Stimulated activated CD4-positive, alpha-beta T cell treated with anti-CD3 and anti-CD28 coated beads, Interleukin-12 subunit alpha, Interleukin-12 subunit beta, amount 100 ng/mL, for 24 hours (primary cell): ENCODE measurements around the gene KCNQ5.

ENCODE experiments used
- DNase-seq, 2 experiments: peaks; one replicate each; pipeline ENCODE4 v3.0.0-alpha.2; 2020; ENCODE audit warnings: low read depth in 2 of 2

The KCNQ5 gene

GRCh38 chr6:73054958-73055357 lies 433.1 kb downstream of the KCNQ5 start:
- DNase-seq: no peak

GRCh38 chr6:73058736-73059135 lies 436.9 kb downstream of the KCNQ5 start:
- no peak for DNase-seq

- no peak for DNase-seq
Measured at GRCh38 chr6:73062130-73062529, 440.3 kb downstream of the KCNQ5 start.

GRCh38 chr6:73062837-73063236 lies 441.0 kb downstream of the KCNQ5 start:
- no peak for DNase-seq

- DNase-seq: no peak
Measured at GRCh38 chr6:73064266-73064665, 442.4 kb downstream of the KCNQ5 start.

GRCh38 chr6:73073238-73073637 lies 451.4 kb downstream of the KCNQ5 start:
- DNase-seq: no peak

- no peak for DNase-seq
Measured at GRCh38 chr6:73074175-73074574, 452.3 kb downstream of the KCNQ5 start.

- DNase-seq: no peak
Measured at GRCh38 chr6:73076211-73076954, 454.5 kb downstream of the KCNQ5 start.

- DNase-seq: no peak
Measured at GRCh38 chr6:73078333-73078862, 456.5 kb downstream of the KCNQ5 start.

- no peak for DNase-seq
Measured at GRCh38 chr6:73078908-73079610, 457.2 kb downstream of the KCNQ5 start.

- no peak for DNase-seq
Measured at GRCh38 chr6:73079611-73079955, 457.7 kb downstream of the KCNQ5 start.

- no peak for DNase-seq
Measured at GRCh38 chr6:73079978-73080377, 458.1 kb downstream of the KCNQ5 start.

- DNase-seq: no peak
Measured at GRCh38 chr6:73081955-73082354, 460.1 kb downstream of the KCNQ5 start.

- DNase-seq: no peak
Measured at GRCh38 chr6:73083886-73084285, 462.0 kb downstream of the KCNQ5 start.

- DNase-seq: no peak
Measured at GRCh38 chr6:73085443-73085871, 463.6 kb downstream of the KCNQ5 start.

- no peak for DNase-seq
Measured at GRCh38 chr6:73086726-73087125, 464.9 kb downstream of the KCNQ5 start.

- no peak for DNase-seq
Measured at GRCh38 chr6:73088138-73088813, 466.4 kb downstream of the KCNQ5 start.

- no peak for DNase-seq
Measured at GRCh38 chr6:73104921-73105320, 483.1 kb downstream of the KCNQ5 start.

- no peak for DNase-seq
Measured at GRCh38 chr6:73107016-73107415, 485.2 kb downstream of the KCNQ5 start.

GRCh38 chr6:73108949-73109348 lies 487.1 kb downstream of the KCNQ5 start:
- no peak for DNase-seq

- no peak for DNase-seq
Measured at GRCh38 chr6:73109659-73110058, 487.8 kb downstream of the KCNQ5 start.

GRCh38 chr6:73116330-73116729 lies 494.5 kb downstream of the KCNQ5 start:
- DNase-seq: no peak
